Neural crest cell (in vitro differentiated cells): ENCODE measurements around the gene MSANTD3. TPM values are rescaled to one million over a fixed set of nuclear protein-coding genes. Genes with fewer than 3 reads are reported as not detected.

Experiments
- total RNA-seq: library from RNA; stranded (reverse); gene quantifications from 2 replicates; pipeline ENCODE4 v1.2.1, GENCODE V29; 2021

The MSANTD3 gene
- total RNA-seq, 1 donor from 2014 or later = 50.1 TPM

Other genes with a start within 250 kb of the MSANTD3 start
- gene TEX10, start 74.2 kb upstream of the MSANTD3 start, total RNA-seq = 42.2 and 44.2 TPM in 2 replicates
- 43.1 and 47.9 TPM in 2 replicates for gene TMEFF1, start 46.0 kb downstream of the MSANTD3 start, total RNA-seq
- gene CAVIN4, start 150.9 kb downstream of the MSANTD3 start, total RNA-seq = 7.0 and 7.2 TPM in 2 replicates